ENCODE data around the gene VOPP1. TPM values are rescaled to one million over a fixed set of nuclear protein-coding genes. Genes with fewer than 3 reads are reported as not detected.
A peak's percentile ranks its signal among the peaks of the same experiment; 100 is the strongest.

VOPP1 gene
- total RNA-seq, 1 experiment from 2014 or later, result 30.3 TPM

DNA sequence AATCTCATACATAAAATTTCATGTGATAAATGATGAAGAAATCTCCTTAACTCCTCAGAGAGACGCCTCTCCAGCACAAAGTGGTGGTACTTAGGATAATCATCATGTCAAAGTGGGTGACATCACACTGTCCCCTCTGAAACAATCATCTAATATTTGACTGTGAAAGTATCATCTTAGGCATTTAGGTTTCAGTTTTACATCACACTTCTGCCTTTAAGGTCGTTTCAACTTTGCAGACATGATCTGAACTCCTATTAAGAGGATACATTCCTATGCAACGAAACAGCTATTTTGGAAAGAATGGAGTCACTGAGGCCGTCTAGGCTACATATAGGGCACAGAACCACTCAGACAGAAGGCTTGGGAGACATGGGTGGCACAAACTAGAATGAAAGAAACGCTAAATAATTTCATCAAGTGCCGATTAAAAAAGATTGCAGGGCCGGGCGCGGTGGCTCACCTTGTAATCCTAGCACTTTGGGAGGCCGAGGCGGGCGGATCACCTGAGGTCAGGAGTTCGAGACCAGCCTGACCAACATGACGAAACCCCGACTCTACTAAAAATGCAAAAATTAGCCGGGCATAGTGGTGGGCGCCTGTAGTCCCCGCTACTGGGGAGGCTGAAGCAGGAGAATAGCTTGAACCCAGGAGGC is 2.0 kb downstream of the VOPP1 start:
- Histone ChIP-seq H3K4me3 (replicated peaks in 1 of 2; ENCODE audit: low read depth in 1 of 2, low read length in 2 of 2) (no peak overlapping the region), H3K36me3 (ENCODE audit: control insufficient read depth in 1 of 2, insufficient read depth in 2 of 2, low read length in 2 of 2) (no peaks in the 10 kb centered on the region), H3K4me1 (ENCODE audit: control insufficient read depth in 1 of 2, insufficient read depth in 2 of 2, low read length in 2 of 2) (peaks cover 31 to 50% of the 10 kb centered on the region in 2 experiments), H3K9me3 (ENCODE audit: control insufficient read depth in 1 of 2, insufficient read depth in 1 of 2, low read depth in 1 of 2, low read length in 2 of 2) (no peaks in the 10 kb centered on the region), H3K9me2 (ENCODE audit: insufficient read depth) (no peaks in the 10 kb centered on the region), H2AFZ (ENCODE audit: low read depth, low read length, poor library complexity, severe bottlenecking) (no peak overlapping the region), H3K4me2 (ENCODE audit: low read length) (peak overlapping the region; percentile 72), H3K79me2 (ENCODE audit: insufficient read depth, low read length) (peaks cover 47% of the 10 kb centered on the region), H4K20me1 (ENCODE audit: insufficient read depth) (no peaks in the 10 kb centered on the region; the same call in 1 of the 2 replicates), H3K27me3 (ENCODE audit: insufficient read depth, low read length) (no peaks in the 10 kb centered on the region), H3K27ac (ENCODE audit: low read depth, low read length) (no peak overlapping the region), H3K9ac (ENCODE audit: low read length) (no peak overlapping the region)
- BruUV-seq (replicated peaks), result no TSS peak
- ATAC-seq, result no peak
- ChIA-PET RAD21 (ENCODE audit: low non-redundant PET in 1 of 2, low total read pairs in 2 of 2, uncharacterized antibody in 2 of 2, unreplicated experiment in 2 of 2) (no interaction called here), POLR2A (no interaction called here), CTCF (interaction anchor here (0.9 kb wide), 1 partner anchor 23 kb away, joined by 3 read pairs; no protein-coding TSS in a partner anchor)
- no peak for TF ChIP-seq ZFX (IDR thresholded peaks at IDR 0.05)
- TF ChIP-seq, protein P1, sequence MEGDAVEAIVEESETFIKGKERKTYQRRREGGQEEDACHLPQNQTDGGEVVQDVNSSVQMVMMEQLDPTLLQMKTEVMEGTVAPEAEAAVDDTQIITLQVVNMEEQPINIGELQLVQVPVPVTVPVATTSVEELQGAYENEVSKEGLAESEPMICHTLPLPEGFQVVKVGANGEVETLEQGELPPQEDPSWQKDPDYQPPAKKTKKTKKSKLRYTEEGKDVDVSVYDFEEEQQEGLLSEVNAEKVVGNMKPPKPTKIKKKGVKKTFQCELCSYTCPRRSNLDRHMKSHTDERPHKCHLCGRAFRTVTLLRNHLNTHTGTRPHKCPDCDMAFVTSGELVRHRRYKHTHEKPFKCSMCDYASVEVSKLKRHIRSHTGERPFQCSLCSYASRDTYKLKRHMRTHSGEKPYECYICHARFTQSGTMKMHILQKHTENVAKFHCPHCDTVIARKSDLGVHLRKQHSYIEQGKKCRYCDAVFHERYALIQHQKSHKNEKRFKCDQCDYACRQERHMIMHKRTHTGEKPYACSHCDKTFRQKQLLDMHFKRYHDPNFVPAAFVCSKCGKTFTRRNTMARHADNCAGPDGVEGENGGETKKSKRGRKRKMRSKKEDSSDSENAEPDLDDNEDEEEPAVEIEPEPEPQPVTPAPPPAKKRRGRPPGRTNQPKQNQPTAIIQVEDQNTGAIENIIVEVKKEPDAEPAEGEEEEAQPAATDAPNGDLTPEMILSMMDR (IDR thresholded peaks at IDR 0.05 in 2 of 3, conservative IDR thresholded peaks at IDR 0.05 in 1 of 3; ENCODE audit: borderline replicate concordance in 1 of 3, insufficient read depth in 1 of 3, low read depth in 2 of 3, low read length in 2 of 3), result no peak
- no peak for TF ChIP-seq FOSL1 (IDR thresholded peaks at IDR 0.05; ENCODE audit: low read depth)
- no peak for TF ChIP-seq ZNF274 (IDR thresholded peaks at IDR 0.05; ENCODE audit: low read depth, low read length)
- TF ChIP-seq SIN3A (IDR thresholded peaks at IDR 0.05; ENCODE audit: low read depth), result no peak
- TF ChIP-seq, protein P2, sequence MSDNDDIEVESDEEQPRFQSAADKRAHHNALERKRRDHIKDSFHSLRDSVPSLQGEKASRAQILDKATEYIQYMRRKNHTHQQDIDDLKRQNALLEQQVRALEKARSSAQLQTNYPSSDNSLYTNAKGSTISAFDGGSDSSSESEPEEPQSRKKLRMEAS (IDR thresholded peaks at IDR 0.05), result no peak
- TF ChIP-seq EZH2 (IDR thresholded peaks at IDR 0.05), result no peak
- TF ChIP-seq, protein P3, sequence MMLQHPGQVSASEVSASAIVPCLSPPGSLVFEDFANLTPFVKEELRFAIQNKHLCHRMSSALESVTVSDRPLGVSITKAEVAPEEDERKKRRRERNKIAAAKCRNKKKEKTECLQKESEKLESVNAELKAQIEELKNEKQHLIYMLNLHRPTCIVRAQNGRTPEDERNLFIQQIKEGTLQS (IDR thresholded peaks at IDR 0.05), result no peak
- TF ChIP-seq POLR2A (IDR thresholded peaks at IDR 0.05; ENCODE audit: borderline replicate concordance, extremely low read depth, insufficient read depth, insufficient read length), result no peak
- TF ChIP-seq TCF7L2 (IDR thresholded peaks at IDR 0.05; ENCODE audit: borderline replicate concordance, extremely low read depth, insufficient read depth, insufficient read length), result no peak
- no peak for TF ChIP-seq YY1 (IDR thresholded peaks at IDR 0.05; ENCODE audit: extremely low read depth, insufficient replicate concordance, low read depth, low read length)
- TF ChIP-seq, protein P4, sequence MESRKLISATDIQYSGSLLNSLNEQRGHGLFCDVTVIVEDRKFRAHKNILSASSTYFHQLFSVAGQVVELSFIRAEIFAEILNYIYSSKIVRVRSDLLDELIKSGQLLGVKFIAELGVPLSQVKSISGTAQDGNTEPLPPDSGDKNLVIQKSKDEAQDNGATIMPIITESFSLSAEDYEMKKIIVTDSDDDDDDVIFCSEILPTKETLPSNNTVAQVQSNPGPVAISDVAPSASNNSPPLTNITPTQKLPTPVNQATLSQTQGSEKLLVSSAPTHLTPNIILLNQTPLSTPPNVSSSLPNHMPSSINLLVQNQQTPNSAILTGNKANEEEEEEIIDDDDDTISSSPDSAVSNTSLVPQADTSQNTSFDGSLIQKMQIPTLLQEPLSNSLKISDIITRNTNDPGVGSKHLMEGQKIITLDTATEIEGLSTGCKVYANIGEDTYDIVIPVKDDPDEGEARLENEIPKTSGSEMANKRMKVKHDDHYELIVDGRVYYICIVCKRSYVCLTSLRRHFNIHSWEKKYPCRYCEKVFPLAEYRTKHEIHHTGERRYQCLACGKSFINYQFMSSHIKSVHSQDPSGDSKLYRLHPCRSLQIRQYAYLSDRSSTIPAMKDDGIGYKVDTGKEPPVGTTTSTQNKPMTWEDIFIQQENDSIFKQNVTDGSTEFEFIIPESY (IDR thresholded peaks at IDR 0.05; ENCODE audit: extremely low read depth, insufficient replicate concordance, low read length), result no peak
- no peak for TF ChIP-seq POLR2AphosphoS5 (IDR thresholded peaks at IDR 0.05; ENCODE audit: low read depth, low read length)
- no peak for TF ChIP-seq CEBPB (IDR thresholded peaks at IDR 0.05; ENCODE audit: low read depth)
- no peak for TF ChIP-seq RAD21 (IDR thresholded peaks at IDR 0.05; ENCODE audit: low read depth)
- TF ChIP-seq JUND (IDR thresholded peaks at IDR 0.05), result no peak
- TF ChIP-seq EZH2phosphoT487 (IDR thresholded peaks at IDR 0.05; ENCODE audit: borderline replicate concordance), result no peak
- no peak for DNase-seq (ENCODE audit: low read depth, low spot score)
- intact Hi-C loops (cut with micrococcal nuclease), result loop anchor here (5.0 kb wide), 1 partner anchor 203 kb away; the partner anchor contains the start of gene LANCL2

All from HCT116 (cell line).